Suprapubic skin (tissue), 4 donors: Measurements from ENCODE around the gene ZNF223. TPM values are rescaled to one million over a fixed set of nuclear protein-coding genes. Genes with fewer than 3 reads are reported as not detected.

Source experiments
- DNase-seq, 2 donors: peaks; one replicate each; pipeline ENCODE4 v3.0.0-alpha.2; 2019; ENCODE audit warnings: low spot score in 2 of 2
- H3K27ac ChIP-seq: fragments of 200-600 bp; sonication (generic); one replicate; pipeline ENCODE4 v1.5.1; 2019
- H3K27me3 ChIP-seq: fragments of 200-600 bp; sonication (generic); one replicate; pipeline ENCODE4 v1.5.1; 2019
- H3K36me3 ChIP-seq: fragments of 200-600 bp; sonication (generic); one replicate; pipeline ENCODE4 v1.5.1; 2019
- H3K4me1 ChIP-seq: fragments of 200-600 bp; sonication (generic); one replicate; pipeline ENCODE4 v1.5.1; 2019
- H3K4me3 ChIP-seq: fragments of 200-600 bp; sonication (generic); one replicate; pipeline ENCODE4 v1.5.1; 2019; ENCODE audit warnings: mild to moderate bottlenecking
- H3K9me3 ChIP-seq: fragments of 200-600 bp; sonication (generic); one replicate; pipeline ENCODE4 v1.5.1; 2019
- EP300 ChIP-seq: sonication (generic); formaldehyde crosslinking; IDR thresholded peaks from one replicate; pipeline ENCODE4 v1.6.1; 2017; ENCODE audit warnings: antibody characterized with exemption
- POLR2A ChIP-seq, 2 donors: fragments of 450-650 bp; IDR thresholded peaks; one replicate each; pipeline ENCODE4 v1.6.1; 2017; ENCODE audit warnings: antibody characterized with exemption in 2 of 2, mild to moderate bottlenecking in 2 of 2, moderate library complexity in 2 of 2
- POLR2AphosphoS5 ChIP-seq, 3 donors: sonication (generic); formaldehyde crosslinking; IDR thresholded peaks; one replicate each; pipeline ENCODE4 v1.6.1; 2017; ENCODE audit warnings: antibody characterized with exemption in 3 of 3
- WGBS: methylation state at CpG from one replicate; pipeline ENCODE4 v1.1.5; 2018; 5-methylcytosine and 5-hydroxymethylcytosine counted together
- total RNA-seq, 4 donors: library from RNA; depleted of rRNA; stranded (reverse); fragments of >200 nt; gene quantifications; one replicate each; pipeline ENCODE4 v1.1.0, GENCODE V29; 2016
- TF ChIP-seq, protein P1 (sequence below), 2 donors: fragments of 200-600 bp in 1 of 2; fragments of 450-650 bp in 1 of 2; sonication (generic) in 1 of 2; IDR thresholded peaks; one replicate each; pipeline ENCODE4 v1.5.1; 2016 to 2019; ENCODE audit warnings: antibody characterized with exemption in 2 of 2, mild to moderate bottlenecking in 1 of 2, moderate library complexity in 1 of 2

The ZNF223 gene
- total RNA-seq, 4 donors from 2014 or later: 1.3 to 13.4 (median 5.7) TPM

DNA sequence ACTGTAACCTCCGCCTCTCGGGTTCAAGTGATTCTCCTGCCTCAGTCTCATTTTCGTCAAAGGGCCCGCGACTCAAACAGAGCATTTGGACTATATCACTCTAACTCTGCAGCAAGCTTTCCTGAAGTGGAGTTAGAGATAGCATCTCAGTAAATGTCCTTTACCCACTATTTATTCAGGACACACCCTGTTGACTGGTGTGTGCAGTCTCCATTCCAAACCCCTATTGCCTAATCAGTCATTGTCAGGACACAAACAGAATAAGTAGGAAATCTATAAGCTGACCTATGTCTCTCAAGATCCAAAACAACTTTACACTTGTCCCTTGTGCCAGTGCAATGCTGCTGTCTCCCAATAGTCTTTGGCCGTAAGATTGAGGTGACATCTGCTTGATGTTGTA lies 25.2 kb upstream of the ZNF223 start:
- no peak for DNase-seq
- Histone ChIP-seq H3K9me3 (peaks cover 12% of the 10 kb centered on the region), H3K4me3 (no peak overlapping the region), H3K27me3 (no peaks in the 10 kb centered on the region), H3K36me3 (peaks cover 47% of the 10 kb centered on the region), H3K27ac (no peak overlapping the region), H3K4me1 (peaks cover 15% of the 10 kb centered on the region)
- WGBS: 93% methylated on average over 6 of the region's 6 CpGs
- TF ChIP-seq EP300 (no peak), POLR2A (IDR thresholded peaks at IDR 0.05) (no peak), POLR2AphosphoS5 (IDR thresholded peaks at IDR 0.05) (no peak)
- TF ChIP-seq, protein P1, sequence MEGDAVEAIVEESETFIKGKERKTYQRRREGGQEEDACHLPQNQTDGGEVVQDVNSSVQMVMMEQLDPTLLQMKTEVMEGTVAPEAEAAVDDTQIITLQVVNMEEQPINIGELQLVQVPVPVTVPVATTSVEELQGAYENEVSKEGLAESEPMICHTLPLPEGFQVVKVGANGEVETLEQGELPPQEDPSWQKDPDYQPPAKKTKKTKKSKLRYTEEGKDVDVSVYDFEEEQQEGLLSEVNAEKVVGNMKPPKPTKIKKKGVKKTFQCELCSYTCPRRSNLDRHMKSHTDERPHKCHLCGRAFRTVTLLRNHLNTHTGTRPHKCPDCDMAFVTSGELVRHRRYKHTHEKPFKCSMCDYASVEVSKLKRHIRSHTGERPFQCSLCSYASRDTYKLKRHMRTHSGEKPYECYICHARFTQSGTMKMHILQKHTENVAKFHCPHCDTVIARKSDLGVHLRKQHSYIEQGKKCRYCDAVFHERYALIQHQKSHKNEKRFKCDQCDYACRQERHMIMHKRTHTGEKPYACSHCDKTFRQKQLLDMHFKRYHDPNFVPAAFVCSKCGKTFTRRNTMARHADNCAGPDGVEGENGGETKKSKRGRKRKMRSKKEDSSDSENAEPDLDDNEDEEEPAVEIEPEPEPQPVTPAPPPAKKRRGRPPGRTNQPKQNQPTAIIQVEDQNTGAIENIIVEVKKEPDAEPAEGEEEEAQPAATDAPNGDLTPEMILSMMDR (IDR thresholded peaks at IDR 0.05): no peak

DNA sequence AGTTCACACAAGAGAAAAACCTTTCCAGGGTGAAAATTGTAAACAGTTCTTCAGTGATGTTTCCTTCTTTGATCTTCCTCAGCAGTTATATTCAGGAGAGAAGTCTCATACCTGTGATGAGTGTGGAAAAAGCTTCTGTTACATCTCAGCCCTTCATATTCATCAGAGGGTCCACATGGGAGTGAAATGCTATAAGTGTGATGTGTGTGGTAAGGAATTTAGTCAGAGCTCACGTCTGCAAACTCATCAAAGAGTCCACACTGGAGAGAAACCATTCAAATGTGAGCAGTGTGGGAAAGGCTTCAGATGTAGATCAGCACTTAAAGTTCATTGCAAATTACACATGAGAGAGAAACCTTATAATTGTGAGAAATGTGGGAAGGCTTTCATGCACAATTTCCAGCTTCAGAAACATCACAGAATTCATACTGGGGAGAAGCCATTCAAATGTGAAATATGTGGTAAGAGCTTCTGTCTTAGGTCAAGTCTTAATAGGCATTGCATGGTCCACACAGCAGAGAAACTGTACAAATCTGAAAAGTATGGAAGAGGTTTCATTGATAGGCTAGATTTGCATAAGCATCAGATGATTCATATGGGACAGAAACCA lies 19.7 kb upstream of the ZNF223 start:
- TF ChIP-seq, protein P1 (IDR thresholded peaks at IDR 0.05): no peak
- TF ChIP-seq POLR2A (IDR thresholded peaks at IDR 0.05) (no peak), POLR2AphosphoS5 (IDR thresholded peaks at IDR 0.05) (no peak), EP300 (no peak)
- no peak for DNase-seq
- peaks cover 52% of the 10 kb centered on the region for H3K9me3 ChIP-seq
- no peaks in the 10 kb centered on the region for H3K27me3 ChIP-seq
- no peak overlapping the region for H3K27ac ChIP-seq
- H3K4me3 ChIP-seq: no peak overlapping the region
- H3K36me3 ChIP-seq: peaks cover 56% of the 10 kb centered on the region
- 89% methylated on average over 1 of the region's 1 CpG for WGBS
- H3K4me1 ChIP-seq: no peaks in the 10 kb centered on the region

DNA sequence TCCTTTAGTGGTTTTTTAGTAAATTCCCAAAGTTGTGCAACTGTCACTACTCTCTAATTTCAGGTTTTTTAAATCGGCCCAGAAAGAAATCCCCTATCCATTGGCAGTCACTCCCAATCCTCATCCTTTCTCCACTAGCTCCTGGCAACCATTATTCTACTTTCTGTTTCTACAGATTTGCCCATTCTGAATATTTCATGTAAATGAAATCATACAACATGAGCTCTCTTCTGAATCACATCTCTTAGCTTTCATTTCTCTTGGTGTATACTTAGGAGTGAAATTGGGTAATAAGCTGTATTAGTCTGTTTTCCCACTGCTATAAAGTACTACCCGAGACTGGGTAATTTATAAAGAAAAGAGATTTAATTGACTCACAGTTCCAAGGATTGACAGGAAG lies 9.7 kb upstream of the ZNF223 start:
- no peaks in the 10 kb centered on the region for H3K36me3 ChIP-seq
- H3K4me3 ChIP-seq: no peak overlapping the region
- TF ChIP-seq, protein P1 (IDR thresholded peaks at IDR 0.05): no peak
- TF ChIP-seq POLR2AphosphoS5 (IDR thresholded peaks at IDR 0.05): no peak
- no peak overlapping the region for H3K27ac ChIP-seq
- H3K4me1 ChIP-seq: no peaks in the 10 kb centered on the region
- no peak for DNase-seq
- 86% methylated on average over 2 of the region's 2 CpGs for WGBS
- H3K9me3 ChIP-seq: peaks cover 10% of the 10 kb centered on the region
- peaks cover 13% of the 10 kb centered on the region for H3K27me3 ChIP-seq

DNA sequence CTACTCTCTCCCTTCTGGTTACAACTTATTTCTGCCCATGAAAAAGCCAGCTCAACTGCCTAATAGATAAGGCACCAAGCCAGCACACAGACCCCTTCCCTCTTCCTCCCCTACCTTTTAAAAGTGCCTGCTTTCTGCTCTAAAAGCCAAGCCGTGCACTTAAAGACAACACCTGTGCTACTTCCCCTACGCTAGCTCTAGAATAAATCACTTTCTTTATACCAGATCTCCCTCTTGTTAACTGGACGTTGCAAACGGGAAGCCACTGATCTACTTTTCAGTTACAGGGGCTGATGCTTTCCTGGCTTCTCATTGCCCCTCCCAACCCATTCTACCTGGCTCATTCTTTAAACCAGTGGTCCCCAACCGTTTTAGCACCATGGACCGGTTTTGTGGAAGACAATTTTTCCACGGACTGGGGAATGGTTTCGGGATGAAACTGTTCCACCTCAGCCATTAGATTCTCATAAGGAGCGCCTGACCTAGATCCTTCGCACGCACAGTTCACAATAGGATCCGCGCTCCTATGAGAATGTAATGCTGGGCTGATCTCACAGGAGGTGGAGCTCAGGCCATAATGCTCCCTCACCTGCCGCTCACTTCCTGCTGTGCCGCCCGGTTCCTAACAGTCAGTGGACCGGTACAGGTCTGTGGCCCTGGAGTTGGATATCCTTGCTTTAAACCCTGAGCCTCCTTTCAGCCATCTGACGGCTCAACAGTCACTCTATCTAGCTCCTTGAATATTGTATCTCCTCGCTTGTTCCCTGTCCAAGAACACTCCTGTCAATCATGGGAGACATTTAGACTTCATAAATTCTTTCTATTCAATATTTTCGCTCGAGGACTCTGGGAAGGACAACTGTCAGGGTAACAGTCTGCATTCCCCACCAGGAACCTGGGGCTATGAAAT lies 841 bp upstream of the ZNF223 start:
- Histone ChIP-seq H3K36me3 (peaks cover 10% of the 10 kb centered on the region), H3K27ac (peak overlapping the region; percentile 28), H3K9me3 (no peaks in the 10 kb centered on the region), H3K27me3 (peaks cover 16% of the 10 kb centered on the region), H3K4me1 (peaks cover 16% of the 10 kb centered on the region), H3K4me3 (peak overlapping the region; percentile 73)
- 16% methylated on average over 21 of the region's 21 CpGs for WGBS
- DNase-seq: no peak
- TF ChIP-seq POLR2AphosphoS5 (IDR thresholded peaks at IDR 0.05) (no peak), EP300 (no peak), POLR2A (IDR thresholded peaks at IDR 0.05) (no peak)
- TF ChIP-seq, protein P1 (IDR thresholded peaks at IDR 0.05): no peak

DNA sequence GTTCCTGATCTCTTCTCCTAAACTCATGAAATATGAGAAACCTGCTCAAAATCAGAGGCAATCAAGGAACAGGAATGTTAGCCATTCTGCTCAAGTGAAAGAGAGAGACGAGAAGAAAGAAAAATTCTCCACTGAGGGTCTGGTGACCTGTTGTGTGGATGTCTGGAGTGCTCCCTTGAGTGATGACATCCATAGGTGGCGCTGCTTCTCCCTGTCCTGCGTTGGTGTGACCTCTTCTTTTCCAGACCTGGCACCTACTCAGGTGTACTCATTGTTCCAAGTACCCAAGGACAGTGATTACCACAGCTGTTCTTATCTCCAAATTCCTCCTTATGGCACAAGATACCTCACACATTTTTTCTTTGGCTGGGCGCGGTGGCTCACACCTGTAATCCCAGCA lies 4.0 kb downstream of the ZNF223 start:
- 97% methylated on average over 5 of the region's 5 CpGs for WGBS
- H3K27ac ChIP-seq: no peak overlapping the region
- no peaks in the 10 kb centered on the region for H3K9me3 ChIP-seq
- H3K36me3 ChIP-seq: peaks cover 44% of the 10 kb centered on the region
- H3K27me3 ChIP-seq: no peaks in the 10 kb centered on the region
- TF ChIP-seq POLR2AphosphoS5 (IDR thresholded peaks at IDR 0.05) (no peak), POLR2A (IDR thresholded peaks at IDR 0.05) (no peak), EP300 (no peak)
- TF ChIP-seq, protein P1 (IDR thresholded peaks at IDR 0.05): no peak
- no peak overlapping the region for H3K4me3 ChIP-seq
- DNase-seq: no peak
- peaks cover 15% of the 10 kb centered on the region for H3K4me1 ChIP-seq
